Esophagus squamous epithelium (tissue), 4 donors: ENCODE results near the gene ONECUT3.
"Not testable (repeated sequence)": the region's sequence is repeated elsewhere in the genome, so short reads cannot be mapped to it uniquely, and the experiment has no call there.

Experiments
- POLR2A ChIP-seq, 4 donors: fragments of 450-650 bp; IDR thresholded peaks; one replicate each; pipeline ENCODE4 v1.6.1; 2017; ENCODE audit warnings: antibody characterized with exemption in 4 of 4, mild to moderate bottlenecking in 4 of 4, moderate library complexity in 3 of 4
- TF ChIP-seq, protein P1 (sequence below), 6 experiments: fragments of 450-650 bp in 4 of 6; fragments of 200-600 bp in 2 of 6; sonication (generic) in 2 of 6; IDR thresholded peaks; one replicate each; pipeline ENCODE4 v1.5.1; 2016 to 2019; ENCODE audit warnings: antibody characterized with exemption in 6 of 6, mild to moderate bottlenecking in 4 of 6, moderate library complexity in 4 of 6

DNA sequence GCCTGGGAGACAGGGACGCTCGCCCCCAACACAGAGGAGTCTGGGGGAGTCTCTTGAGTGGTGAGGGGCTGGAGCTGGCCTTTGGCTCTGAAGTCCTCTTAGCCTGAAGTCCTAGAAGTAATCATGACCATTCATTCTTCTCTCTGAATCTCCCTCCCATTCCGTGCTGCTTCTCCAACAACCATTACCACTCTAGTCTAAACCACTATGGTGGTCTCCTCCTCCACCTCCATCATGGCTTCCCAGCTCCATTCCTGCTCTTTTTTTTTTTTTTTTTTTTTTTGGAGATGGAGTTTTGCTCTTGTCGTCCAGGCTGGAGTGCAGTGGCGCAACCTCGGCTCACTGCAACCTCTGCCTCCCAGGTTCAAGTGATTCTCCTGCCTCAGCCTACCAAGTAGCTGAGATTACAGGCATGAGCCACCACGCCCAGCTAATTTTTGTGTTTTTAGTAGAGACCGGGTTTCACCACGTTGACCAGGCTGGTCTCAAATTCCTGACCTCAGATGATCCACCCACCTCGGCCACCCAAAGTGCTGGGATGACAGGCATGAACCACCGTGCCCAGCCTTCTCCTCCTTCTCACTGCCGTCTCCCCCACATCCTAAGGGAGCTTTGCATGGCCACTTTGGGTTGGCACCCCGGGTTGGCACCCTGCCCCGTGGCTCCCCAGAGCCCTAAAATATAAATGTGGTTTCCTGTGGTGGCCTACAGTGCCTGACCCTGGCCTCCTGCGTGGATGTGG is 7.7 kb downstream of the ONECUT3 start:
- TF ChIP-seq, protein P1, sequence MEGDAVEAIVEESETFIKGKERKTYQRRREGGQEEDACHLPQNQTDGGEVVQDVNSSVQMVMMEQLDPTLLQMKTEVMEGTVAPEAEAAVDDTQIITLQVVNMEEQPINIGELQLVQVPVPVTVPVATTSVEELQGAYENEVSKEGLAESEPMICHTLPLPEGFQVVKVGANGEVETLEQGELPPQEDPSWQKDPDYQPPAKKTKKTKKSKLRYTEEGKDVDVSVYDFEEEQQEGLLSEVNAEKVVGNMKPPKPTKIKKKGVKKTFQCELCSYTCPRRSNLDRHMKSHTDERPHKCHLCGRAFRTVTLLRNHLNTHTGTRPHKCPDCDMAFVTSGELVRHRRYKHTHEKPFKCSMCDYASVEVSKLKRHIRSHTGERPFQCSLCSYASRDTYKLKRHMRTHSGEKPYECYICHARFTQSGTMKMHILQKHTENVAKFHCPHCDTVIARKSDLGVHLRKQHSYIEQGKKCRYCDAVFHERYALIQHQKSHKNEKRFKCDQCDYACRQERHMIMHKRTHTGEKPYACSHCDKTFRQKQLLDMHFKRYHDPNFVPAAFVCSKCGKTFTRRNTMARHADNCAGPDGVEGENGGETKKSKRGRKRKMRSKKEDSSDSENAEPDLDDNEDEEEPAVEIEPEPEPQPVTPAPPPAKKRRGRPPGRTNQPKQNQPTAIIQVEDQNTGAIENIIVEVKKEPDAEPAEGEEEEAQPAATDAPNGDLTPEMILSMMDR (IDR thresholded peaks at IDR 0.05): not testable (repeated sequence)
- not testable (repeated sequence) for TF ChIP-seq POLR2A (IDR thresholded peaks at IDR 0.05)
